ENCODE results near the gene SLC7A8. TPM values are rescaled to one million over a fixed set of nuclear protein-coding genes. Genes with fewer than 3 reads are reported as not detected.

Gene SLC7A8
- total RNA-seq, 2 donors from 2014 or later: 0.72 to 1.2 TPM

- peaks cover 16% of the 10 kb centered on the region for H3K4me1 Mint-ChIP-seq (ENCODE audit: low read depth)
These were observed 88.7 kb downstream of the SLC7A8 start, which contains the start of gene ACIN1 for GRCh38 chr14:23094666-23095195. Gene ACIN1 (minus strand): TSS chr14:23095136. CDS start chr14:23095112, 24 bp downstream.

GRCh38 chr14:23093991-23094665, 89.3 kb downstream of the SLC7A8 start:
- H3K4me1 Mint-ChIP-seq (ENCODE audit: low read depth): peaks cover 21% of the 10 kb centered on the region
- no peak overlapping the region for H3K27ac Mint-ChIP-seq
- H3K9me3 Mint-ChIP-seq: no peaks in the 10 kb centered on the region
- H3K27me3 Mint-ChIP-seq (ENCODE audit: low read depth): no peaks in the 10 kb centered on the region
- H3K36me3 Mint-ChIP-seq (ENCODE audit: insufficient read depth in 2 of 2): peaks cover 8 to 34% of the 10 kb centered on the region in 2 donors
- ATAC-seq (replicated peaks in 1 of 2) (no peak), DNase-seq (peak in 1 of 2 donors; percentile 79)
- no peak overlapping the region for H3K4me3 Mint-ChIP-seq

More at GRCh38 chr14:23094666-23095195, 88.7 kb downstream of the SLC7A8 start, which contains the start of gene ACIN1:
- Mint-ChIP-seq H3K36me3 (ENCODE audit: insufficient read depth in 2 of 2) (peaks cover 4 to 29% of the 10 kb centered on the region in 2 donors), H3K27ac (no peak within 1 kb of the TSS), H3K4me3 (no peak within 1 kb of the TSS), H3K27me3 (ENCODE audit: low read depth) (no peaks in the 10 kb centered on the region), H3K9me3 (no peaks in the 10 kb centered on the region)
- peak in 1 of 2 donors; percentile 74 for DNase-seq
- ATAC-seq (replicated peaks in 1 of 2): peak; percentile 50 to 53

- ATAC-seq (replicated peaks in 1 of 2) (no peak), DNase-seq (no peak)
- H3K4me1 Mint-ChIP-seq (ENCODE audit: low read depth): peaks cover 23% of the 10 kb centered on the region
- H3K36me3 Mint-ChIP-seq (ENCODE audit: insufficient read depth in 2 of 2): peaks cover 8 to 34% of the 10 kb centered on the region in 2 donors
- H3K4me3 Mint-ChIP-seq: no peak overlapping the region
- H3K27ac Mint-ChIP-seq: peak overlapping the region; percentile 82
- H3K27me3 Mint-ChIP-seq (ENCODE audit: low read depth): no peaks in the 10 kb centered on the region
- H3K9me3 Mint-ChIP-seq: no peaks in the 10 kb centered on the region
These were observed 89.9 kb downstream of the SLC7A8 start for GRCh38 chr14:23093526-23093925.

GRCh38 chr14:23093104-23093503, 90.4 kb downstream of the SLC7A8 start:
- Mint-ChIP-seq H3K36me3 (ENCODE audit: insufficient read depth in 2 of 2) (peaks cover 8 to 34% of the 10 kb centered on the region in 2 donors), H3K4me1 (ENCODE audit: low read depth) (peaks cover 23% of the 10 kb centered on the region), H3K27ac (peak overlapping the region; percentile 82), H3K27me3 (ENCODE audit: low read depth) (no peaks in the 10 kb centered on the region), H3K4me3 (no peak overlapping the region), H3K9me3 (no peaks in the 10 kb centered on the region)
- ATAC-seq (replicated peaks in 1 of 2): no peak
- DNase-seq: no peak

GRCh38 chr14:23091294-23092225, 91.9 kb downstream of the SLC7A8 start:
- peak overlapping the region; percentile 82 for H3K27ac Mint-ChIP-seq
- H3K4me3 Mint-ChIP-seq: no peak overlapping the region
- peaks cover 25% of the 10 kb centered on the region for H3K4me1 Mint-ChIP-seq (ENCODE audit: low read depth)
- no peak for DNase-seq
- no peaks in the 10 kb centered on the region for H3K27me3 Mint-ChIP-seq (ENCODE audit: low read depth)
- no peaks in the 10 kb centered on the region for H3K9me3 Mint-ChIP-seq
- peaks cover 10 to 39% of the 10 kb centered on the region in 2 donors for H3K36me3 Mint-ChIP-seq (ENCODE audit: insufficient read depth in 2 of 2)
- no peak for ATAC-seq (replicated peaks in 1 of 2)

GRCh38 chr14:23090254-23090636, 93.2 kb downstream of the SLC7A8 start:
- Mint-ChIP-seq H3K36me3 (ENCODE audit: insufficient read depth in 2 of 2) (peaks cover 12 to 48% of the 10 kb centered on the region in 2 donors), H3K27ac (peak overlapping the region; percentile 32), H3K9me3 (no peaks in the 10 kb centered on the region)

GRCh38 chr14:23089498-23090253, 93.8 kb downstream of the SLC7A8 start:
- Mint-ChIP-seq H3K4me3 (no peak overlapping the region), H3K4me1 (ENCODE audit: low read depth) (peaks cover 40% of the 10 kb centered on the region), H3K36me3 (ENCODE audit: insufficient read depth in 2 of 2) (peaks cover 12 to 52% of the 10 kb centered on the region in 2 donors), H3K27ac (no peak overlapping the region), H3K27me3 (ENCODE audit: low read depth) (no peaks in the 10 kb centered on the region), H3K9me3 (no peaks in the 10 kb centered on the region)
- no peak for DNase-seq
- no peak for ATAC-seq (replicated peaks in 1 of 2)

More at GRCh38 chr14:23090254-23090636, 93.2 kb downstream of the SLC7A8 start:
- ATAC-seq (replicated peaks in 1 of 2) (no peak), DNase-seq (no peak)
- Mint-ChIP-seq H3K4me1 (ENCODE audit: low read depth) (peaks cover 34% of the 10 kb centered on the region), H3K4me3 (no peak overlapping the region), H3K27me3 (ENCODE audit: low read depth) (no peaks in the 10 kb centered on the region)

GRCh38 chr14:23086565-23086964, 96.9 kb downstream of the SLC7A8 start:
- H3K27ac Mint-ChIP-seq: peak overlapping the region; percentile 95
- H3K27me3 Mint-ChIP-seq (ENCODE audit: low read depth): no peaks in the 10 kb centered on the region
- DNase-seq (no peak), ATAC-seq (replicated peaks in 1 of 2) (no peak)
- no peaks in the 10 kb centered on the region for H3K9me3 Mint-ChIP-seq
- H3K36me3 Mint-ChIP-seq (ENCODE audit: insufficient read depth in 2 of 2): peaks cover 10 to 51% of the 10 kb centered on the region in 2 donors
- H3K4me1 Mint-ChIP-seq (ENCODE audit: low read depth): peaks cover 44% of the 10 kb centered on the region
- H3K4me3 Mint-ChIP-seq: no peak overlapping the region

- peak overlapping the region; percentile 36 to 80 for H3K4me3 Mint-ChIP-seq
- H3K9me3 Mint-ChIP-seq: no peaks in the 10 kb centered on the region
- H3K36me3 Mint-ChIP-seq (ENCODE audit: insufficient read depth in 2 of 2): peaks cover 15 to 53% of the 10 kb centered on the region in 2 donors
- DNase-seq: no peak
- peaks cover 47% of the 10 kb centered on the region for H3K4me1 Mint-ChIP-seq (ENCODE audit: low read depth)
- no peaks in the 10 kb centered on the region for H3K27me3 Mint-ChIP-seq (ENCODE audit: low read depth)
- H3K27ac Mint-ChIP-seq: peak overlapping the region; percentile 95
- peak; percentile 65 to 87 for ATAC-seq (replicated peaks in 1 of 2)
These were observed 98.0 kb downstream of the SLC7A8 start for GRCh38 chr14:23085458-23085857.

GRCh38 chr14:23080474-23080873, 103.0 kb downstream of the SLC7A8 start:
- peaks cover 31% of the 10 kb centered on the region for H3K4me1 Mint-ChIP-seq (ENCODE audit: low read depth)
- H3K27me3 Mint-ChIP-seq (ENCODE audit: low read depth): no peaks in the 10 kb centered on the region
- no peak overlapping the region for H3K4me3 Mint-ChIP-seq
- no peak for DNase-seq
- peaks cover 7 to 30% of the 10 kb centered on the region in 2 donors for H3K36me3 Mint-ChIP-seq (ENCODE audit: insufficient read depth in 2 of 2)
- peak overlapping the region; percentile 82 for H3K27ac Mint-ChIP-seq
- H3K9me3 Mint-ChIP-seq: no peaks in the 10 kb centered on the region
- no peak for ATAC-seq (replicated peaks in 1 of 2)

GRCh38 chr14:23079716-23080115, 103.7 kb downstream of the SLC7A8 start:
- no peaks in the 10 kb centered on the region for H3K27me3 Mint-ChIP-seq (ENCODE audit: low read depth)
- H3K27ac Mint-ChIP-seq: peak overlapping the region; percentile 82
- ATAC-seq (replicated peaks in 1 of 2): no peak

GRCh38 chr14:23078692-23079116, 104.8 kb downstream of the SLC7A8 start:
- Mint-ChIP-seq H3K27me3 (ENCODE audit: low read depth) (no peaks in the 10 kb centered on the region), H3K9me3 (no peaks in the 10 kb centered on the region), H3K4me3 (no peak overlapping the region), H3K4me1 (ENCODE audit: low read depth) (peaks cover 19% of the 10 kb centered on the region), H3K27ac (peak overlapping the region; percentile 71), H3K36me3 (ENCODE audit: insufficient read depth in 2 of 2) (peaks cover 7 to 23% of the 10 kb centered on the region in 2 donors)
- peak in 1 of 2 donors; percentile 59 for ATAC-seq (replicated peaks in 1 of 2)
- no peak for DNase-seq

More at GRCh38 chr14:23079716-23080115, 103.7 kb downstream of the SLC7A8 start:
- H3K9me3 Mint-ChIP-seq: no peaks in the 10 kb centered on the region
- peaks cover 23% of the 10 kb centered on the region for H3K4me1 Mint-ChIP-seq (ENCODE audit: low read depth)
- H3K4me3 Mint-ChIP-seq: no peak overlapping the region
- no peak for DNase-seq
- H3K36me3 Mint-ChIP-seq (ENCODE audit: insufficient read depth in 2 of 2): peaks cover 7 to 26% of the 10 kb centered on the region in 2 donors
